Common myeloid progenitor, CD34-positive (primary cell): Measurements from ENCODE around the gene KMT2B.

Source experiments
- CTCF ChIA-PET: fragments of 350-600 bp; sonication (Branson Sonifier 250); formaldehyde crosslinking; loops from one replicate; lab custom pipeline; 2021; ENCODE audit warnings: antibody characterized with exemption; lab: Charles Lee
- POLR2A ChIA-PET: fragments of 350-600 bp; sonication (Branson Sonifier 250); formaldehyde crosslinking; loops from one replicate; lab custom pipeline; 2021; ENCODE audit warnings: antibody characterized with exemption; lab: Charles Lee
- DNase-seq, 3 donors: peaks; one replicate each; pipeline versions ENCODE4 v3.0.0 to v3.0.0-alpha.2; 2013
- H3K27ac ChIP-seq, 2 experiments: 1 replicate in 1 of 2; 2 replicates in 1 of 2; pipeline ENCODE4 v1.7.0; 2013; ENCODE audit warnings: inconsistent platforms in 2 of 2, low read length in 2 of 2, mild to moderate bottlenecking in 2 of 2, low read depth in 1 of 2, moderate library complexity in 1 of 2; ENCODE audit not compliant: severe bottlenecking in 2 of 2, insufficient read depth in 1 of 2, poor library complexity in 1 of 2
- H3K27me3 ChIP-seq, 5 experiments: replicated peaks in 2 of 5; 1 replicate in 3 of 5; 2 replicates in 2 of 5; pipeline versions ENCODE4 v1.6.1 to v1.7.0; 2013; ENCODE audit warnings: low read length in 4 of 5, mild to moderate bottlenecking in 2 of 5, moderate library complexity in 2 of 5, inconsistent platforms in 1 of 5; ENCODE audit not compliant: insufficient read depth in 5 of 5, control insufficient read depth in 4 of 5
- H3K36me3 ChIP-seq, 4 experiments: 1 replicate in 2 of 4; 2 replicates in 2 of 4; pipeline versions ENCODE4 v1.6.1 to v1.7.0; 2013; ENCODE audit warnings: low read length in 3 of 4, control low read depth in 1 of 4, mild to moderate bottlenecking in 1 of 4; ENCODE audit not compliant: control insufficient read depth in 4 of 4, insufficient read depth in 4 of 4
- H3K4me1 ChIP-seq, 4 experiments: 1 replicate in 3 of 4; 2 replicates in 1 of 4; pipeline versions ENCODE4 v1.6.1 to v1.7.1; 2013; ENCODE audit warnings: low read length in 3 of 4, mild to moderate bottlenecking in 3 of 4, control low read depth in 1 of 4, inconsistent platforms in 1 of 4, moderate library complexity in 1 of 4; ENCODE audit not compliant: control insufficient read depth in 4 of 4, insufficient read depth in 4 of 4; ENCODE audit errors: control extremely low read depth in 1 of 4
- H3K4me3 ChIP-seq, 7 experiments: 1 replicate in 4 of 7; 2 replicates in 3 of 7; pipeline versions ENCODE4 v1.5.1 to v1.7.0; 2013; ENCODE audit warnings: mild to moderate bottlenecking in 7 of 7, low read length in 6 of 7, moderate library complexity in 6 of 7, inconsistent platforms in 2 of 7, low read depth in 2 of 7, control low read depth in 1 of 7; ENCODE audit not compliant: insufficient read depth in 4 of 7, control insufficient read depth in 1 of 7; ENCODE audit errors: extremely low read depth in 1 of 7
- H3K9me3 ChIP-seq, 5 experiments: 1 replicate in 4 of 5; 2 replicates in 1 of 5; pipeline versions ENCODE4 v1.6.1 to v1.7.1; 2013; ENCODE audit warnings: low read length in 4 of 5, mild to moderate bottlenecking in 2 of 5, inconsistent platforms in 1 of 5, low read depth in 1 of 5, moderate library complexity in 1 of 5; ENCODE audit not compliant: control insufficient read depth in 4 of 5, insufficient read depth in 2 of 5; ENCODE audit errors: control extremely low read depth in 1 of 5
- WGBS: methylation state at CpG from one replicate; pipeline ENCODE4 v1.1.5; 2013; ENCODE audit not compliant: insufficient coverage; 5-methylcytosine and 5-hydroxymethylcytosine counted together

KMT2B gene

DNA sequence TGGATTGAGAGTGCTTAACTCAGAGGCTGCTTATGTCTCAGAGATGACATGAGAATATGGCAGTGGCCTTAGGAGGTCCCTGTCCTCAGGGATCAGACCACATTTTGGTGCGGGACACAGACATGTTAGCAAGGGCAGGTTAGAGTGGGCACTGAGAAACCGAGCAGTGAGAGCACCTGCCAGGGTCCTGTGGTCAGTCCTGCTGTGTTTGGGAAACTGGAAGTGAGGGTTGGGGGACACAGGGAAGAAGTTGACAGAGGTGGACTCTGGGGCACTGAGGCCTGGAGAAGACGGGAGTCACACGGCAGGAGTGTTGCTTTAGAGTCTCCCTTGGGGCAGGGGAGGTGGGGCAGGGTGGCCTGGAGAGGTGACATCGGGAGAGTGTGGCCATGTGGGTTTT, 17.1 kb downstream of the KMT2B start:
- peaks cover 0 to 4% (median 3%) of the 10 kb centered on the region in 4 experiments for H3K4me1 ChIP-seq
- DNase-seq = no peak
- peaks cover 10 to 89% (median 71%) of the 10 kb centered on the region in 4 experiments for H3K36me3 ChIP-seq
- no peak overlapping the region for H3K27ac ChIP-seq
- no peaks in the 10 kb centered on the region for H3K27me3 ChIP-seq
- ChIA-PET CTCF (interaction anchor here (0.9 kb wide), 1 partner anchor 11 kb away, joined by 3 read pairs; no protein-coding TSS in a partner anchor), POLR2A (interaction anchor here (0.5 kb wide), 1 partner anchor 16 kb away, joined by 4 read pairs; no protein-coding TSS in a partner anchor)
- no peak overlapping the region for H3K4me3 ChIP-seq
- no peaks in the 10 kb centered on the region for H3K9me3 ChIP-seq
- WGBS = 97% methylated on average over 4 of the region's 5 CpGs

DNA sequence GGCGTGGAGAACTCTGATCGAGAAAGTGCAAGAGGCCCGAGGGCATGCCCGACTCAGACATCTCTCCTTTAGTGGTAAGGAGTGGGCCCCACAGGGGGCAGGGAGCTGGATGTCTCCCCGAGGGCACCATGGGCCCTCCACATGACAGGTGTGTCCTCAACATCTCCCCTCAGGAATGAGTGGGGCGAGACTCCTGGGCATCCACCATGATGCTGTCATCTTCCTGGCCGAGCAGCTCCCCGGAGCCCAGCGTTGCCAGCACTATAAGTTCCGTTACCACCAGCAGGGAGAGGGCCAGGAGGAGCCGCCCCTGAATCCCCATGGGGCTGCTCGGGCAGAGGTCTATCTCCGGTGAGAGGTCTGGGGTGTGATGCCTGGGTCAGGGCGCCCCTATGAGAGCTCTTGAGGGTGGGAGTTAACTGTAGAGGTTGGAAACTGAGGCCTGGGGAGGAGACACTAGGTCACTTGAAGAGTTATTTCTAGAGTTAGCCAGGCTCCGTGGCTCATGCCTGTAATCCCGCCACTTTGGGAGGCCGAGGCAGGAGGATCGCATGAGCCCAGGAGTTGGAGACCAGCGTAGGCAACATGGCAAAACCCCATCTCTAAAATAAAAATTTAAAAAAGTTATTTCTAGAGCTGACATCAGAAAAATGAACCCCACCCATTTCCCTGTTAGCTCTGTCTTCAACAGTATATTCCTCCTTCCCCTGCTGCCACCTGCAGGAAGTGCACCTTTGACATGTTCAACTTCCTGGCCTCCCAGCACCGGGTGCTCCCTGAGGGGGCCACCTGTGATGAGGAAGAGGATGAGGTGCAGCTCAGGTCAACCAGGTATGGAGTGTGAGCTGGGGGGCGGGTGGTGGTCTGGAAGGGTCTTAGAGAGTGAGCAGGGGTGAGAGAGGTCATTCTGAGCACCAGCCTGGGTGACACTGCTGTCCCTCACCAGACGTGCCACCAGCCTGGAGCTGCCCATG, 19.4 kb downstream of the KMT2B start:
- CTCF ChIA-PET = interaction anchor here (0.9 to 1.3 kb wide), 4 partner anchors 9 to 43 kb away, joined by 3 to 5 read pairs (median 4); no protein-coding TSS in a partner anchor
- POLR2A ChIA-PET = interaction anchor here (0.6 kb wide), 1 partner anchor 12 kb away, joined by 4 read pairs; no protein-coding TSS in a partner anchor
- DNase-seq = no peak
- H3K9me3 ChIP-seq = no peaks in the 10 kb centered on the region
- peaks cover 4 to 26% (median 22%) of the 10 kb centered on the region in 4 experiments for H3K4me1 ChIP-seq
- WGBS = 98% methylated on average over 9 of the region's 22 CpGs
- H3K27ac ChIP-seq = no peak overlapping the region
- no peaks in the 10 kb centered on the region for H3K27me3 ChIP-seq
- H3K36me3 ChIP-seq = peaks cover 7 to 67% (median 51%) of the 10 kb centered on the region in 4 experiments
- H3K4me3 ChIP-seq = no peak overlapping the region

DNA sequence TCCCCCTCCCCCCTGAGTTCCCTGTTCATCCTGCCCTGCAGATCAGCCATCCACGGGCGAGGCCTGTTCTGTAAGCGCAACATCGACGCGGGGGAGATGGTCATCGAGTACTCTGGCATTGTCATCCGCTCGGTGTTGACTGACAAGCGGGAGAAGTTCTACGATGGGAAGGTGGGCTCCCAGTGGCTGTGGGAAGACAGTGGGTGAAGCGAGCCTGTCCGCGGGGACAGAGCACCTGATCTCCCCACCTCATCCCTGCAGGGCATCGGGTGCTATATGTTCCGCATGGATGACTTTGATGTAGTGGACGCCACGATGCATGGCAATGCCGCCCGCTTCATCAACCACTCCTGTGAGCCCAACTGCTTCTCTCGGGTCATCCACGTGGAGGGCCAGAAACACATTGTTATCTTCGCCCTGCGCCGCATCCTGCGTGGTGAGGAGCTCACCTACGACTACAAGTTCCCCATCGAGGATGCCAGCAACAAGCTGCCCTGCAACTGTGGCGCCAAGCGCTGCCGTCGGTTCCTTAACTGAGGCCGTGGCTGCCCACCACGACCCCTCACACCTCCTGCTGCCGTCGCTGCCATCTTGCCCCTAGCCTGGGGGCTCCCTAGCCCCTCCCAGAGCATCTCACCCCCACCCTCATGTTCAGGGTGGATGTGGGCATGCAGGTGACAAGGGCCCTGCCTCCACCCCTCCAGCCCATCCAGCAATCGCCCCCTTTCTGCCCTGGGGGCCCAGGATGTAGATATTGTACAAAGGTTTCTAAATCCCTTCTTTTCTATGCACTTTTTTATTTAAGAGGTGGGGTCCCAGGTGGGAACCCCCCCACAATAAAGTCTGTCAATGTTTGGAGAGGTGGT, 20.5 kb downstream of the KMT2B start:
- no peak for DNase-seq
- Histone ChIP-seq H3K36me3 (peaks cover 7 to 59% (median 45%) of the 10 kb centered on the region in 4 experiments), H3K9me3 (no peaks in the 10 kb centered on the region), H3K27ac (no peak overlapping the region), H3K4me3 (no peak overlapping the region), H3K27me3 (no peaks in the 10 kb centered on the region), H3K4me1 (peaks cover 4 to 36% (median 32%) of the 10 kb centered on the region in 4 experiments)
- WGBS = 93% methylated on average over 31 of the region's 37 CpGs
- POLR2A ChIA-PET = no interaction called here
- CTCF ChIA-PET = interaction anchor here (0.9 to 1.3 kb wide), 4 partner anchors 10 to 44 kb away, joined by 3 to 5 read pairs (median 4); no protein-coding TSS in a partner anchor

DNA sequence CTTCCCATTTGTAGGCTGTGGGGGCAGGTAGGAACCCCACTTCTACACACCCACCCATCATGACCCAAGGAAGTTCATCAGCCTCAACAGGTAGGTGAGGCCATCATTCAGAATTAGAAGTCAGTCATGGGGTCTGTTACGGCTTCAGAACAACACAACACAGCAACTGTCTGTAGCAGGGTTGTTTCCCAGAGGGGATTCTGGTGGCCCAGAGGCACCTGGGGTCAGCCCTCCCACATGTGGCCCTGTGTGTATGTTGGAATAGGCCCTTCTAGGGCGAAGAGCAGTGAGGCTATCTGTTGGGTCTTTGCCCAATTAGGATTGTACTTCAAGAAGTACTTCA, 21.1 kb downstream of the KMT2B start:
- Histone ChIP-seq H3K4me3 (no peak overlapping the region), H3K27me3 (no peaks in the 10 kb centered on the region), H3K36me3 (peaks cover 7 to 53% (median 39%) of the 10 kb centered on the region in 4 experiments), H3K27ac (no peak overlapping the region), H3K4me1 (peaks cover 4 to 40% (median 36%) of the 10 kb centered on the region in 4 experiments), H3K9me3 (no peaks in the 10 kb centered on the region)
- no peak for DNase-seq
- WGBS = 80% methylated on average over 1 of the region's 2 CpGs
- CTCF ChIA-PET = no interaction called here
- POLR2A ChIA-PET = no interaction called here

DNA sequence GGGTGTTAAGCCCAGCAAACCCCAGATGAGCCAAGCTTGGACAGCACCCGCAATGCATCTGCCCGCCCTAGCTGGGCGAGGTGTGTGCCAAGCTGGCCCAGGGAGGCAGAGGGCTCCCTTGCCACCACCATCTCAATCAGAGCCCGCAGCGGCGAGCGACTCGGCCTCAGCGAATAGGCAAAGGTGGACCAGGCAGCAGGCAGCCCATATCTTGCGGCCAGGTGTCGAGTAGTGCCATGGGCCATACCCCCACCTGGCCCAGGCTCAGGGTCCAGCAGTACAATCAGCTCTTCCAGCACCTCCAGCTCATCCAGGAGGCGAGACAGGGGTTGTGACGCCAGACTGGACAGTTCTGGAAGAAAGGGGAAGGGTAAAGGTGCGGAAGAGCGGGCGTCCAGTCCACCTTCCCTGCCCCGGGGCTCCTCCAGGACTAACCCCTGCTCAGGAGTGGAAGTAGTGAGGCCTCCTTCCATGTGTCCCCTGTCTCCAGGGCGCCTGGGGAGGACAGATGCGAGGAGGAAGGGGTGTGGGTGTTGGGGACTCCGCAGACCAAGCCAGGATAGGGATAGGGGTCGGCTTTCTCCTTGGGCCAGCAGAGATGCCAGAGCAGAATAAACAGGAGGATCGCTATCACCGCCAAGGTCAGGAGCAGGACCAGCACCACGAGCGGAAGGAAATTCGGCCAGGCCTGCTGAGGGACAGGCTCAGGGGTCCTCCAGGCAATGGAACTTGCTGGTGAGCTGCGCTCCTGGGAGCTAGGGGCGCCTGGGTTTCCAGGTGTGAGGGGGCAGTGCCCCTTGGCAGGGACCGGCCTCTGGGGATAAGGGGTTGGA, 21.7 kb downstream of the KMT2B start:
- DNase-seq = no peak
- peak overlapping the region in 6 of 7 experiments; percentile 55 to 90 (median 76) for H3K4me3 ChIP-seq
- 94% methylated on average over 23 of the region's 29 CpGs for WGBS
- no peaks in the 10 kb centered on the region for H3K27me3 ChIP-seq
- ChIA-PET POLR2A (interaction anchor here (0.6 kb wide), 1 partner anchor 8 kb away, joined by 3 read pairs; no protein-coding TSS in a partner anchor), CTCF (interaction anchor here (1.0 to 1.3 kb wide), 3 partner anchors 16 to 36 kb away, joined by 3 read pairs; no protein-coding TSS in a partner anchor)
- H3K27ac ChIP-seq = peak overlapping the region in 1 of 2 experiments; percentile 54
- no peaks in the 10 kb centered on the region for H3K9me3 ChIP-seq
- H3K4me1 ChIP-seq = peaks cover 6 to 46% (median 42%) of the 10 kb centered on the region in 4 experiments
- peaks cover 4 to 47% (median 33%) of the 10 kb centered on the region in 4 experiments for H3K36me3 ChIP-seq

DNA sequence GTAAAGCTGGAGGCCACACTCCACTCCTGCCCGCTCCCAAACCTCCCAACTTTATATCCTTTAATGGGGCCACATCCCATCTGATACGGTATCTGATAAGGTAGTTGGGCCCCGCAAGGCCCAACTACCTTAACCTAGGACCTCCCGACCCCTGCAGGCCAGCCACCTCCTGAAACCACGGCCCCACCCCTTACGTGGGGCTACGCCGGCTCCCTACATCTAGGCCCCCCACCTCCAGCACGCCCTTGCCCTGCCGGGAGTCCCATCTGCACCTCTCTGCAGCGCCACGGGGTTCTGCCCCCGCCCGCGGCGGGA, 22.3 kb downstream of the KMT2B start:
- Histone ChIP-seq H3K36me3 (peaks cover 4 to 41% (median 28%) of the 10 kb centered on the region in 4 experiments), H3K4me1 (peaks cover 6 to 49% (median 45%) of the 10 kb centered on the region in 4 experiments), H3K27me3 (no peaks in the 10 kb centered on the region), H3K4me3 (peak overlapping the region; percentile 55 to 90 (median 73)), H3K27ac (peak overlapping the region in 1 of 2 experiments; percentile 54), H3K9me3 (no peaks in the 10 kb centered on the region)
- DNase-seq = no peak
- CTCF ChIA-PET = interaction anchor here (0.9 to 1.3 kb wide), 4 partner anchors 16 to 48 kb away, joined by 3 read pairs; no protein-coding TSS in a partner anchor
- POLR2A ChIA-PET = no interaction called here
- 10% methylated on average over 8 of the region's 16 CpGs for WGBS
